ENCODE data around the gene PAFAH2.

PAFAH2 gene

GRCh38 chr1:25926731-25927496 lies 70.9 kb downstream of the PAFAH2 start:
- H4K20me1 ChIP-seq = peaks cover 0 to 10% (median 0%) of the 10 kb centered on the region in 11 experiments; a peak in 1 of 22 replicates
- no peak overlapping the region for H3K4me3 ChIP-seq
- H3K27ac ChIP-seq = peak overlapping the region in 6 of 11 experiments; percentile 30 to 61 (median 41); a peak in 5 of 22 replicates
- TF ChIP-seq Cebpa-rat (IDR thresholded peaks at IDR 0.05) = no peak
- H3K36me3 ChIP-seq = no peaks in the 10 kb centered on the region
- H3K27me3 ChIP-seq = peaks cover 21 to 39% (median 32%) of the 10 kb centered on the region in 11 experiments
- 0 out of 22 replicates have a peak overlapping the region, but pooled peaks of 1 of the 11 experiments have one; percentile 17 for H3K9ac ChIP-seq
- H3K4me1 ChIP-seq = peaks cover 29 to 55% (median 48%) of the 10 kb centered on the region in 10 experiments
- peak overlapping the region; percentile 8 to 76 (median 56); a peak in 18 of 22 replicates for H3K4me2 ChIP-seq
- peaks cover 0 to 8% (median 0%) of the 10 kb centered on the region in 11 experiments; a peak in 2 of 22 replicates for H3K9me3 ChIP-seq (replicated peaks in 1 of 11)

GRCh38 chr1:25924454-25924853 lies 73.4 kb downstream of the PAFAH2 start:
- peaks cover 0 to 8% (median 0%) of the 10 kb centered on the region in 11 experiments; a peak in 2 of 22 replicates for H3K9me3 ChIP-seq (replicated peaks in 1 of 11)
- H4K20me1 ChIP-seq = peaks cover 0 to 10% (median 0%) of the 10 kb centered on the region in 11 experiments; a peak in 1 of 22 replicates
- H3K4me2 ChIP-seq = 0 out of 22 replicates have a peak overlapping the region, but pooled peaks of 1 of the 11 experiments have one; percentile 3
- peaks cover 29 to 56% (median 48%) of the 10 kb centered on the region in 11 experiments for H3K27me3 ChIP-seq
- no peak overlapping the region for H3K4me3 ChIP-seq
- no peak for TF ChIP-seq Cebpa-rat (IDR thresholded peaks at IDR 0.05)
- H3K4me1 ChIP-seq = peaks cover 15 to 40% (median 35%) of the 10 kb centered on the region in 10 experiments
- H3K36me3 ChIP-seq = no peaks in the 10 kb centered on the region
- no peak overlapping the region for H3K27ac ChIP-seq
- H3K9ac ChIP-seq = no peak overlapping the region

GRCh38 chr1:25922971-25923552 lies 74.8 kb downstream of the PAFAH2 start:
- Histone ChIP-seq H3K9ac (peak overlapping the region in 6 of 11 experiments; percentile 22 to 69 (median 51); a peak in 10 of 22 replicates), H3K4me3 (peak overlapping the region; percentile 38 to 68 (median 52)), H3K27ac (peak overlapping the region in 4 of 11 experiments; percentile 4 to 59 (median 54); a peak in 7 of 22 replicates)

GRCh38 chr1:25922056-25922970 lies 75.5 kb downstream of the PAFAH2 start:
- H3K4me3 ChIP-seq = peak overlapping the region; percentile 38 to 68 (median 52)

More at GRCh38 chr1:25922971-25923552, 74.8 kb downstream of the PAFAH2 start:
- Histone ChIP-seq H3K4me1 (peaks cover 15 to 33% (median 25%) of the 10 kb centered on the region in 10 experiments), H4K20me1 (peaks cover 0 to 10% (median 0%) of the 10 kb centered on the region in 11 experiments; a peak in 1 of 22 replicates), H3K9me3 (replicated peaks in 1 of 11) (peaks cover 0 to 8% (median 0%) of the 10 kb centered on the region in 11 experiments; a peak in 2 of 22 replicates), H3K36me3 (no peaks in the 10 kb centered on the region), H3K27me3 (peaks cover 29 to 56% (median 48%) of the 10 kb centered on the region in 11 experiments), H3K4me2 (peak overlapping the region; percentile 64 to 93 (median 78))
- TF ChIP-seq Cebpa-rat (IDR thresholded peaks at IDR 0.05) = no peak

GRCh38 chr1:25918615-25919014 lies 79.2 kb downstream of the PAFAH2 start:
- Histone ChIP-seq H4K20me1 (peaks cover 0 to 10% (median 0%) of the 10 kb centered on the region in 11 experiments; a peak in 1 of 22 replicates), H3K36me3 (no peaks in the 10 kb centered on the region), H3K4me1 (peaks cover 5 to 22% (median 11%) of the 10 kb centered on the region in 10 experiments), H3K9me3 (replicated peaks in 1 of 11) (peaks cover 0 to 8% (median 0%) of the 10 kb centered on the region in 11 experiments; a peak in 2 of 22 replicates), H3K27me3 (peaks cover 25 to 38% (median 34%) of the 10 kb centered on the region in 11 experiments), H3K4me3 (no peak overlapping the region), H3K27ac (no peak overlapping the region), H3K4me2 (no peak overlapping the region), H3K9ac (no peak overlapping the region)
- no peak for TF ChIP-seq Cebpa-rat (IDR thresholded peaks at IDR 0.05)

More at GRCh38 chr1:25922056-25922970, 75.5 kb downstream of the PAFAH2 start:
- Histone ChIP-seq H3K4me2 (peak overlapping the region; percentile 64 to 93 (median 78)), H3K36me3 (no peaks in the 10 kb centered on the region), H4K20me1 (peaks cover 0 to 10% (median 0%) of the 10 kb centered on the region in 11 experiments; a peak in 1 of 22 replicates), H3K9ac (peak overlapping the region in 6 of 11 experiments; percentile 4 to 69 (median 51); a peak in 10 of 22 replicates), H3K4me1 (peaks cover 15 to 30% (median 20%) of the 10 kb centered on the region in 10 experiments), H3K27ac (peak overlapping the region in 3 of 11 experiments; percentile 4 to 59 (median 56); a peak in 7 of 22 replicates), H3K9me3 (replicated peaks in 1 of 11) (peaks cover 0 to 8% (median 0%) of the 10 kb centered on the region in 11 experiments; a peak in 2 of 22 replicates), H3K27me3 (peaks cover 29 to 56% (median 48%) of the 10 kb centered on the region in 11 experiments)
- no peak for TF ChIP-seq Cebpa-rat (IDR thresholded peaks at IDR 0.05)

GRCh38 chr1:25917996-25918395 lies 79.9 kb downstream of the PAFAH2 start:
- Histone ChIP-seq H4K20me1 (peaks cover 0 to 8% (median 0%) of the 10 kb centered on the region in 11 experiments; a peak in 1 of 22 replicates), H3K4me2 (0 out of 22 replicates have a peak overlapping the region, but pooled peaks of 2 of the 11 experiments have one; percentile 7 to 21), H3K27ac (no peak overlapping the region), H3K27me3 (peaks cover 19 to 32% (median 28%) of the 10 kb centered on the region in 11 experiments), H3K9me3 (replicated peaks in 1 of 11) (peaks cover 0 to 8% (median 0%) of the 10 kb centered on the region in 11 experiments; a peak in 2 of 22 replicates), H3K9ac (no peak overlapping the region), H3K4me3 (no peak overlapping the region), H3K36me3 (no peaks in the 10 kb centered on the region), H3K4me1 (peaks cover 0 to 17% (median 9%) of the 10 kb centered on the region in 10 experiments; a peak in 17 of 20 replicates)
- no peak for TF ChIP-seq Cebpa-rat (IDR thresholded peaks at IDR 0.05)

- Histone ChIP-seq H3K27me3 (peaks cover 4 to 16% (median 12%) of the 10 kb centered on the region in 11 experiments; a peak in 21 of 22 replicates), H3K9ac (no peak overlapping the region), H3K27ac (no peak overlapping the region), H3K4me3 (no peak overlapping the region), H3K36me3 (no peaks in the 10 kb centered on the region), H3K4me1 (peaks cover 0 to 8% (median 0%) of the 10 kb centered on the region in 10 experiments; a peak in 2 of 20 replicates), H3K4me2 (no peak overlapping the region), H4K20me1 (no peaks in the 10 kb centered on the region), H3K9me3 (replicated peaks in 1 of 11) (no peaks in the 10 kb centered on the region)
- TF ChIP-seq Cebpa-rat (IDR thresholded peaks at IDR 0.05) = no peak
Observed at GRCh38 chr1:25916460-25916859, 81.4 kb downstream of the PAFAH2 start.
